H1 (cell line): ENCODE measurements around the gene NOS1AP. TPM values are rescaled to one million over a fixed set of nuclear protein-coding genes. Genes with fewer than 3 reads are reported as not detected.

Experiments used
- CTCF ChIA-PET: fragments of 300-600 bp; sonication (Branson Sonifier 250); formaldehyde crosslinking; loops from one replicate; lab custom pipeline; 2021; ENCODE audit not compliant: partially characterized antibody; lab: Charles Lee
- POLR2A ChIA-PET: fragments of 300-600 bp; sonication (Branson Sonifier 250); formaldehyde crosslinking; loops from one replicate; lab custom pipeline; 2021; ENCODE audit warnings: inconsistent platforms; ENCODE audit not compliant: partially characterized antibody; lab: Charles Lee
- DNase-seq, 2 experiments: peaks; one replicate each; pipeline versions ENCODE4 v3.0.0 to v3.0.0-alpha.2; 2010 to 2022; ENCODE audit warnings: low spot score in 2 of 2, low read depth in 1 of 2, mixed read lengths in 1 of 2
- FAIRE-seq: peaks from 2 replicates; lab custom pipeline; 2011; peaks lifted over from hg19 to GRCh38; lab: Jason Lieb, UNC
- H2AFZ ChIP-seq: 2 replicates; pipeline ENCODE4 v1.8.1; 2012; ENCODE audit warnings: low read length, inconsistent platforms
- H2AK5ac ChIP-seq: 2 replicates; pipeline ENCODE4 v1.6.1; 2013; ENCODE audit warnings: low read depth, low read length
- H2BK120ac ChIP-seq: replicated peaks from 2 replicates; pipeline ENCODE3; 2013; ENCODE audit warnings: low read depth, low read length, inconsistent platforms
- H2BK12ac ChIP-seq: 2 replicates; pipeline ENCODE4 v1.6.1; 2013; ENCODE audit warnings: low read depth, low read length
- H2BK15ac ChIP-seq: 2 replicates; pipeline ENCODE4 v1.6.1; 2013; ENCODE audit warnings: low read length
- H2BK20ac ChIP-seq: 2 replicates; pipeline ENCODE4 v1.6.1; 2013; ENCODE audit warnings: low read length
- H2BK5ac ChIP-seq: 2 replicates; pipeline ENCODE4 v1.6.1; 2013; ENCODE audit warnings: low read depth, low read length
- H3K14ac ChIP-seq: 2 replicates; pipeline ENCODE4 v1.6.1; 2013; ENCODE audit warnings: inconsistent platforms; ENCODE audit not compliant: insufficient read length
- H3K18ac ChIP-seq: 2 replicates; pipeline ENCODE4 v1.6.1; 2013; ENCODE audit warnings: low read length; ENCODE audit errors: extremely low read depth
- H3K23ac ChIP-seq: 2 replicates; pipeline ENCODE4 v1.6.1; 2013; ENCODE audit warnings: inconsistent platforms; ENCODE audit not compliant: insufficient read length
- H3K23me2 ChIP-seq: 2 replicates; pipeline ENCODE4 v1.6.1; 2013; ENCODE audit warnings: low read depth, low read length
- H3K27ac ChIP-seq: 2 replicates; pipeline ENCODE4 v1.6.1; 2011; ENCODE audit warnings: low read depth, low read length, inconsistent platforms
- H3K27me3 ChIP-seq, 4 experiments: replicated peaks in 1 of 4; 1 replicate in 1 of 4; 2 replicates in 3 of 4; pipeline versions ENCODE4 v1.6.1 to v1.8.1; 2011 to 2013; ENCODE audit warnings: low read length in 3 of 4, mild to moderate bottlenecking in 3 of 4, inconsistent platforms in 2 of 4, mixed read lengths in 2 of 4, moderate library complexity in 1 of 4; ENCODE audit not compliant: control insufficient read depth in 3 of 4, insufficient read depth in 3 of 4; ENCODE audit errors: extremely low read depth in 1 of 4
- H3K36me3 ChIP-seq, 4 experiments: 2 replicates each; pipeline versions ENCODE4 v1.6.1 to v1.8.1; 2011 to 2013; ENCODE audit warnings: mild to moderate bottlenecking in 4 of 4, low read length in 3 of 4, moderate library complexity in 2 of 4, control low read depth in 1 of 4, inconsistent platforms in 1 of 4; ENCODE audit not compliant: insufficient read depth in 4 of 4, control insufficient read depth in 2 of 4
- H3K4ac ChIP-seq: replicated peaks from 2 replicates; pipeline ENCODE3; 2013; ENCODE audit warnings: low read length, low read depth, mixed read lengths, inconsistent platforms; ENCODE audit not compliant: insufficient read length
- H3K4me1 ChIP-seq, 4 experiments: replicated peaks in 1 of 4; 1 replicate in 1 of 4; 2 replicates in 3 of 4; pipeline versions ENCODE4 v1.6.1 to v1.8.1; 2011 to 2013; ENCODE audit warnings: low read length in 3 of 4, inconsistent platforms in 2 of 4, mixed read lengths in 1 of 4; ENCODE audit not compliant: insufficient read depth in 4 of 4, control insufficient read depth in 3 of 4
- H3K4me2 ChIP-seq, 2 experiments: 2 replicates each; pipeline versions ENCODE4 v1.6.1 to v1.8.1; 2011 to 2013; ENCODE audit warnings: low read depth in 2 of 2, low read length in 2 of 2, control low read depth in 1 of 2, inconsistent platforms in 1 of 2, mild to moderate bottlenecking in 1 of 2; ENCODE audit not compliant: insufficient read depth in 1 of 2
- H3K4me3 ChIP-seq, 4 experiments: fragments of 200-600, 300-600 bp in 1 of 4; sonication (generic), shearing (Covaris generic), sonication (Bioruptor Twin) in 1 of 4; 2 replicates each; pipeline versions ENCODE4 v1.5.1 to v1.8.1; 2011 to 2016; ENCODE audit warnings: low read length in 4 of 4, low read depth in 3 of 4, control low read depth in 2 of 4, inconsistent platforms in 2 of 4, mild to moderate bottlenecking in 2 of 4, mixed read lengths in 1 of 4, moderate library complexity in 1 of 4; ENCODE audit not compliant: insufficient read depth in 2 of 4; ENCODE audit errors: extremely low read depth in 1 of 4
- H3K56ac ChIP-seq: replicated peaks from 2 replicates; pipeline ENCODE3; 2013; ENCODE audit warnings: low read depth, mild to moderate bottlenecking, mixed read lengths, low read length, inconsistent platforms; ENCODE audit not compliant: insufficient read length
- H3K79me1 ChIP-seq: 2 replicates; pipeline ENCODE4 v1.6.1; 2013; ENCODE audit warnings: low read depth, low read length, control low read depth
- H3K79me2 ChIP-seq, 2 experiments: 2 replicates each; pipeline versions ENCODE4 v1.6.1 to v1.8.1; 2012 to 2013; ENCODE audit warnings: low read length in 2 of 2, mild to moderate bottlenecking in 2 of 2, inconsistent platforms in 1 of 2; ENCODE audit not compliant: insufficient read depth in 2 of 2, control insufficient read depth in 1 of 2
- H3K9ac ChIP-seq, 4 experiments: replicated peaks in 1 of 4; 1 replicate in 1 of 4; 2 replicates in 3 of 4; pipeline versions ENCODE4 v1.6.1 to v1.8.1; 2011 to 2013; ENCODE audit warnings: low read depth in 3 of 4, low read length in 3 of 4, control low read depth in 2 of 4, mild to moderate bottlenecking in 2 of 4, moderate library complexity in 2 of 4, inconsistent platforms in 1 of 4; ENCODE audit errors: extremely low read depth in 1 of 4
- H3K9me3 ChIP-seq, 2 experiments: 2 replicates each; pipeline versions ENCODE4 v1.6.1 to v1.8.1; 2012 to 2013; ENCODE audit warnings: mild to moderate bottlenecking in 2 of 2, moderate library complexity in 2 of 2, control low read depth in 1 of 2, inconsistent platforms in 1 of 2, low read depth in 1 of 2, low read length in 1 of 2, mixed read lengths in 1 of 2; ENCODE audit not compliant: insufficient read depth in 2 of 2
- H4K20me1 ChIP-seq, 2 experiments: replicated peaks in 1 of 2; 2 replicates each; pipeline versions ENCODE3 to v1.8.1; 2011 to 2013; ENCODE audit warnings: inconsistent platforms in 2 of 2, low read length in 2 of 2, mild to moderate bottlenecking in 1 of 2; ENCODE audit not compliant: insufficient read depth in 2 of 2, control insufficient read depth in 1 of 2
- H4K5ac ChIP-seq: 2 replicates; pipeline ENCODE4 v1.6.1; 2013; ENCODE audit warnings: low read length, low read depth, mixed read lengths, inconsistent platforms; ENCODE audit not compliant: insufficient read length
- H4K8ac ChIP-seq: 2 replicates; pipeline ENCODE4 v1.8.0; 2013; ENCODE audit warnings: mild to moderate bottlenecking, moderate library complexity, low read length, inconsistent platforms; ENCODE audit not compliant: insufficient read depth; ENCODE audit errors: extremely low read depth
- H4K91ac ChIP-seq: replicated peaks from 2 replicates; pipeline ENCODE3; 2013; ENCODE audit warnings: low read length, mixed read lengths, inconsistent platforms; ENCODE audit not compliant: insufficient read length
- CBX5 ChIP-seq: fragments of 300-800, 300-1000 bp; sonication (generic); IDR thresholded peaks from 2 replicates; pipeline ENCODE4 v1.7.1; 2016; ENCODE audit warnings: antibody characterized with exemption, low read length, low read depth
- CEBPB ChIP-seq: IDR thresholded peaks from 2 replicates; pipeline ENCODE4 v1.6.1; 2012; ENCODE audit warnings: low read depth, low read length
- POU5F1 ChIP-seq: IDR thresholded peaks from 2 replicates; pipeline ENCODE4 v1.6.1; 2011; ENCODE audit warnings: low read depth, mild to moderate bottlenecking, low read length, moderate library complexity
- RNF2 ChIP-seq: fragments of 200-900, 300-1000 bp; sonication (generic); IDR thresholded peaks from 2 replicates; pipeline ENCODE4 v1.7.1; 2016; ENCODE audit warnings: borderline replicate concordance, low read depth, mild to moderate bottlenecking, antibody characterized with exemption, low read length; ENCODE audit not compliant: poor library complexity, severe bottlenecking; ENCODE audit errors: missing control alignments
- TEAD4 ChIP-seq: IDR thresholded peaks from 2 replicates; pipeline ENCODE4 v1.6.1; 2012; ENCODE audit warnings: low read depth, low read length, inconsistent platforms, mixed read lengths
- YY1 ChIP-seq: IDR thresholded peaks from 2 replicates; pipeline ENCODE4 v1.6.1; 2011; ENCODE audit warnings: low read depth, mild to moderate bottlenecking, low read length
- polyA plus RNA-seq, 7 experiments: library from polyadenylated mRNA; depleted of rRNA in 3 of 7; stranded (reverse) in 5 of 7; unstranded in 2 of 7; fragments of >200 nt in 5 of 7; fragments of 200-250 nt in 2 of 7; gene quantifications; 1 replicate in 5 of 7; 2 replicates in 1 of 7; 4 replicates in 1 of 7; pipeline versions ENCODE4 v1.2.1 to v1.2.3, GENCODE V29; 2011 to 2013; ENCODE audit warnings: missing spikeins in 2 of 7, mixed read lengths in 2 of 7
- total RNA-seq: library from RNA; stranded (reverse); fragmentation: NEBNext Ultra II Directional; extraction: Animal tissue kit (Norgen Biotek cat#: 25700); gene quantifications from 2 replicates; pipeline ENCODE4 v1.2.1, GENCODE V29; 2021

NOS1AP gene
- total and polyA plus RNA-seq, 2 of the 8 experiments (the other 6 are each of a cell fraction or from before 2014, with no cell fraction given) = 2.4 to 12.1 TPM

- Histone ChIP-seq H3K4ac (no peak overlapping the region), H3K79me2 (no peaks in the 10 kb centered on the region), H3K79me1 (no peaks in the 10 kb centered on the region), H2BK120ac (no peak overlapping the region), H3K18ac (no peak overlapping the region), H3K14ac (no peak overlapping the region), H3K4me3 (no peak overlapping the region), H3K27ac (no peak overlapping the region), H2BK12ac (no peak overlapping the region), H2AFZ (no peak overlapping the region), H3K56ac (no peak overlapping the region), H2BK20ac (no peak overlapping the region), H3K4me2 (no peak overlapping the region), H3K23ac (no peak overlapping the region), H3K9me3 (no peaks in the 10 kb centered on the region; a peak in 2 of 4 replicates), H3K36me3 (no peaks in the 10 kb centered on the region), H3K9ac (no peak overlapping the region), H3K4me1 (no peaks in the 10 kb centered on the region), H3K23me2 (no peaks in the 10 kb centered on the region), H2BK15ac (no peak overlapping the region), H4K5ac (no peak overlapping the region), H4K20me1 (no peaks in the 10 kb centered on the region), H4K91ac (no peak overlapping the region), H2BK5ac (no peak overlapping the region), H3K27me3 (peaks cover 0 to 1% (median 0%) of the 10 kb centered on the region in 4 experiments; a peak in 1 of 7 replicates), H2AK5ac (no peak overlapping the region), H4K8ac (no peak overlapping the region)
- TF ChIP-seq YY1 = no peak
- TF ChIP-seq CBX5 = no peak
- TF ChIP-seq RNF2 = no peak
- no peak for TF ChIP-seq CEBPB
- no peak for TF ChIP-seq POU5F1
- TF ChIP-seq TEAD4 = no peak
- ChIA-PET CTCF (interaction anchor here (0.8 kb wide), 1 partner anchor 60 kb away, joined by 3 read pairs; no protein-coding TSS in a partner anchor), POLR2A (no interaction called here)
- DNase-seq (no peak), FAIRE-seq (no peak)
Measured at GRCh38 chr1:162416215-162416614, 346.7 kb downstream of the NOS1AP start.
